ENCODE results near the gene TRMT112. TPM values are rescaled to one million over a fixed set of nuclear protein-coding genes. Genes with fewer than 3 reads are reported as not detected.

The TRMT112 gene
- polyA plus RNA-seq, 1 donor from 2014 or later, result 335 TPM

GRCh38 chr11:64359712-64360445 is 42.5 kb upstream of the TRMT112 start:
- Histone ChIP-seq H3K36me3 (ENCODE audit: insufficient read depth, low read length) (no peaks in the 10 kb centered on the region), H2AFZ (ENCODE audit: low read depth, low read length) (peak overlapping the region; percentile 56), H3K9me3 (ENCODE audit: low read length) (no peaks in the 10 kb centered on the region), H3K27me3 (ENCODE audit: insufficient read depth, low read depth, low read length) (no peaks in the 10 kb centered on the region), H3K9me2 (ENCODE audit: insufficient read depth, low read length) (no peaks in the 10 kb centered on the region), H3K79me2 (replicated peaks; ENCODE audit: insufficient read depth, low read length) (no peaks in the 10 kb centered on the region), H3F3A (ENCODE audit: insufficient read depth, low read length, poor library complexity, severe bottlenecking) (no peaks in the 10 kb centered on the region), H3K9ac (ENCODE audit: low read length) (peak overlapping the region; percentile 71), H3K27ac (ENCODE audit: low read length) (no peak overlapping the region), H3K4me2 (ENCODE audit: low read length) (peak overlapping the region; percentile 76), H4K20me1 (ENCODE audit: insufficient read depth) (no peaks in the 10 kb centered on the region), H3K4me3 (ENCODE audit: low read length) (peak overlapping the region; percentile 75)
- no peak for TF ChIP-seq MXI1 (conservative IDR thresholded peaks at IDR 0.05; ENCODE audit: poor library complexity, severe bottlenecking)
- no peak for TF ChIP-seq REST (IDR thresholded peaks at IDR 0.05; ENCODE audit: borderline replicate concordance)
- TF ChIP-seq RAD21 (conservative IDR thresholded peaks at IDR 0.05), result no peak
- TF ChIP-seq TAF1 (IDR thresholded peaks at IDR 0.05; ENCODE audit: low read depth), result no peak
- TF ChIP-seq POLR2AphosphoS5 (IDR thresholded peaks at IDR 0.05), result no peak
- TF ChIP-seq CTCF (IDR thresholded peaks at IDR 0.05; ENCODE audit: poor library complexity, severe bottlenecking), result no peak
- TF ChIP-seq EZH2 (IDR thresholded peaks at IDR 0.05; ENCODE audit: borderline replicate concordance, insufficient read depth, low read length, poor library complexity, severe bottlenecking), result no peak
- TF ChIP-seq SMC3 (conservative IDR thresholded peaks at IDR 0.05; ENCODE audit: poor library complexity), result no peak
- TF ChIP-seq EP300 (conservative IDR thresholded peaks at IDR 0.05; ENCODE audit: poor library complexity, severe bottlenecking), result no peak

- H3K4me2 ChIP-seq (ENCODE audit: low read length), result peak within 1 kb of the TSS; percentile 76
- peak within 1 kb of the TSS; percentile 75 for H3K4me3 ChIP-seq (ENCODE audit: low read length)
- no peaks in the 10 kb centered on the region for H3K27me3 ChIP-seq (ENCODE audit: insufficient read depth, low read depth, low read length)
- H2AFZ ChIP-seq (ENCODE audit: low read depth, low read length), result peak within 1 kb of the TSS; percentile 60
- H3K9ac ChIP-seq (ENCODE audit: low read length), result peak within 1 kb of the TSS; percentile 71
- no peaks in the 10 kb centered on the region for H4K20me1 ChIP-seq (ENCODE audit: insufficient read depth)
- H3K36me3 ChIP-seq (ENCODE audit: insufficient read depth, low read length), result no peaks in the 10 kb centered on the region
- H3K9me3 ChIP-seq (ENCODE audit: low read length), result no peaks in the 10 kb centered on the region
- TF ChIP-seq CTCF (IDR thresholded peaks at IDR 0.05; ENCODE audit: poor library complexity, severe bottlenecking), result peak; percentile 18
- TF ChIP-seq EP300 (conservative IDR thresholded peaks at IDR 0.05; ENCODE audit: poor library complexity, severe bottlenecking), result no peak
- TF ChIP-seq MXI1 (conservative IDR thresholded peaks at IDR 0.05; ENCODE audit: poor library complexity, severe bottlenecking), result peak; percentile 29
- peak; percentile 15 for TF ChIP-seq SMC3 (conservative IDR thresholded peaks at IDR 0.05; ENCODE audit: poor library complexity)
- TF ChIP-seq POLR2AphosphoS5 (IDR thresholded peaks at IDR 0.05), result no peak
- peak; percentile 8 for TF ChIP-seq RAD21 (conservative IDR thresholded peaks at IDR 0.05)
- no peak for TF ChIP-seq EZH2 (IDR thresholded peaks at IDR 0.05; ENCODE audit: borderline replicate concordance, insufficient read depth, low read length, poor library complexity, severe bottlenecking)
- no peak for TF ChIP-seq REST (IDR thresholded peaks at IDR 0.05; ENCODE audit: borderline replicate concordance)
- no peak for TF ChIP-seq TAF1 (IDR thresholded peaks at IDR 0.05; ENCODE audit: low read depth)
- no peak within 1 kb of the TSS for H3K27ac ChIP-seq (ENCODE audit: low read length)
- no peaks in the 10 kb centered on the region for H3K79me2 ChIP-seq (replicated peaks; ENCODE audit: insufficient read depth, low read length)
- no peaks in the 10 kb centered on the region for H3K9me2 ChIP-seq (ENCODE audit: insufficient read depth, low read length)
- H3F3A ChIP-seq (ENCODE audit: insufficient read depth, low read length, poor library complexity, severe bottlenecking), result no peaks in the 10 kb centered on the region
Measured at GRCh38 chr11:64358907-64359711, 41.8 kb upstream of the TRMT112 start, which contains the start of gene RPS6KA4. Gene RPS6KA4, plus strand, starts transcription at chr11:64359162. Its CDS starts 74 bp downstream, at chr11:64359236.
